Esophagus squamous epithelium (tissue), 4 donors: ENCODE measurements around the gene SAP25.

Experiments
- CTCF ChIP-seq, 6 experiments: fragments of 450-650 bp in 4 of 6; fragments of 200-600 bp in 2 of 6; sonication (generic) in 2 of 6; IDR thresholded peaks; one replicate each; pipeline ENCODE4 v1.5.1; 2016 to 2019; ENCODE audit warnings: antibody characterized with exemption in 6 of 6, mild to moderate bottlenecking in 4 of 6, moderate library complexity in 4 of 6
- POLR2A ChIP-seq, 4 donors: fragments of 450-650 bp; IDR thresholded peaks; one replicate each; pipeline ENCODE4 v1.6.1; 2017; ENCODE audit warnings: antibody characterized with exemption in 4 of 4, mild to moderate bottlenecking in 4 of 4, moderate library complexity in 3 of 4

GRCh38 chr7:100561491-100562194, 12.1 kb downstream of the SAP25 start:
- TF ChIP-seq POLR2A (IDR thresholded peaks at IDR 0.05) (no peak), CTCF (IDR thresholded peaks at IDR 0.05) (no peak)
